DND-41 (cell line): ENCODE data around the gene FLRT1.

Source experiments
- ATAC-seq: fragments of 200-7000 bp; cut with Tn5 transposase; 3 replicates; pipeline ENCODE4 v1.9.1; 2021; ENCODE audit warnings: low read depth; ENCODE audit not compliant: insufficient read depth
- DNase-seq: peaks from one replicate; pipeline ENCODE4 v3.0.0-alpha.2; 2020
- H2AFZ ChIP-seq: 2 replicates; pipeline ENCODE4 v1.6.0; 2012; ENCODE audit warnings: low read depth, low read length
- H3K27ac ChIP-seq: 2 replicates; pipeline ENCODE4 v1.5.1; 2012; ENCODE audit warnings: low read length, inconsistent platforms
- H3K27me3 ChIP-seq: fragments of 200-600 bp; sonication (generic); 2 replicates; pipeline ENCODE4 v1.6.0; 2012; ENCODE audit warnings: low read length, mild to moderate bottlenecking, inconsistent platforms; ENCODE audit not compliant: insufficient read depth, poor library complexity
- H3K36me3 ChIP-seq: 2 replicates; pipeline ENCODE4 v1.5.1; 2012; ENCODE audit warnings: low read length, inconsistent platforms; ENCODE audit not compliant: insufficient read depth
- H3K4me1 ChIP-seq: 2 replicates; pipeline ENCODE4 v1.5.1; 2012; ENCODE audit warnings: mild to moderate bottlenecking, low read length; ENCODE audit not compliant: insufficient read depth
- H3K4me2 ChIP-seq: 2 replicates; pipeline ENCODE4 v1.6.0; 2012; ENCODE audit warnings: mild to moderate bottlenecking, moderate library complexity, low read length, inconsistent platforms; ENCODE audit not compliant: insufficient read depth
- H3K4me3 ChIP-seq, 2 experiments: fragments of 200-600 bp in 1 of 2; shearing (Covaris generic) in 1 of 2; 2 replicates each; pipeline ENCODE4 v1.5.1; 2012 to 2016; ENCODE audit warnings: inconsistent platforms in 2 of 2, low read length in 2 of 2, mild to moderate bottlenecking in 2 of 2, low read depth in 1 of 2, moderate library complexity in 1 of 2
- H3K79me2 ChIP-seq: 2 replicates; pipeline ENCODE4 v1.6.0; 2012; ENCODE audit warnings: low read length, inconsistent platforms; ENCODE audit not compliant: insufficient read depth
- H3K9ac ChIP-seq: 2 replicates; pipeline ENCODE4 v1.6.0; 2012; ENCODE audit warnings: low read depth, mild to moderate bottlenecking, inconsistent platforms, low read length, moderate library complexity
- H3K9me3 ChIP-seq: 2 replicates; pipeline ENCODE4 v1.5.1; 2012; ENCODE audit warnings: low read length, moderate library complexity, mild to moderate bottlenecking, inconsistent platforms; ENCODE audit not compliant: insufficient read depth, severe bottlenecking
- H4K20me1 ChIP-seq: 2 replicates; pipeline ENCODE4 v1.6.0; 2012; ENCODE audit warnings: low read length; ENCODE audit not compliant: insufficient read depth
- CTCF ChIP-seq: IDR thresholded peaks from 2 replicates; pipeline ENCODE4 v1.5.1; 2012; ENCODE audit warnings: borderline replicate concordance, low read length, moderate library complexity, mild to moderate bottlenecking; ENCODE audit not compliant: poor library complexity, severe bottlenecking; ENCODE audit errors: extremely low read depth
- EZH2 ChIP-seq: IDR thresholded peaks from 3 replicates; pipeline ENCODE4 v1.6.1; 2012; ENCODE audit warnings: borderline replicate concordance, low read depth, mild to moderate bottlenecking, moderate library complexity, low read length, inconsistent platforms; ENCODE audit not compliant: severe bottlenecking

The FLRT1 gene

GRCh38 chr11:64062185-64063039, 26.7 kb downstream of the FLRT1 start:
- H4K20me1 ChIP-seq = peaks cover 28% of the 10 kb centered on the region; the same call in 1 of the 2 replicates
- H3K9me3 ChIP-seq = no peaks in the 10 kb centered on the region
- no peaks in the 10 kb centered on the region for H3K27me3 ChIP-seq
- TF ChIP-seq EZH2 (no peak), CTCF (no peak)
- H3K36me3 ChIP-seq = no peaks in the 10 kb centered on the region
- no peak overlapping the region for H3K27ac ChIP-seq
- no peaks in the 10 kb centered on the region for H3K4me1 ChIP-seq
- no peak for ATAC-seq
- no peak overlapping the region for H3K9ac ChIP-seq
- DNase-seq = no peak
- no peak overlapping the region for H3K4me2 ChIP-seq
- H2AFZ ChIP-seq = no peak overlapping the region
- H3K4me3 ChIP-seq = no peak overlapping the region
- no peaks in the 10 kb centered on the region for H3K79me2 ChIP-seq

- DNase-seq (no peak), ATAC-seq (no peak)
- Histone ChIP-seq H3K4me3 (no peak overlapping the region), H3K27ac (no peak overlapping the region), H3K79me2 (no peaks in the 10 kb centered on the region), H3K4me2 (no peak overlapping the region), H3K9me3 (no peaks in the 10 kb centered on the region), H3K27me3 (no peaks in the 10 kb centered on the region), H3K4me1 (no peaks in the 10 kb centered on the region), H2AFZ (no peak overlapping the region), H4K20me1 (peaks cover 32% of the 10 kb centered on the region; the same call in 1 of the 2 replicates), H3K9ac (no peak overlapping the region), H3K36me3 (no peaks in the 10 kb centered on the region)
- TF ChIP-seq EZH2 = no peak
These were observed 28.0 kb downstream of the FLRT1 start for GRCh38 chr11:64063777-64064176.

GRCh38 chr11:64064374-64065140, 28.8 kb downstream of the FLRT1 start:
- H4K20me1 ChIP-seq = peaks cover 36% of the 10 kb centered on the region; the same call in 1 of the 2 replicates
- no peaks in the 10 kb centered on the region for H3K9me3 ChIP-seq
- no peak overlapping the region for H3K27ac ChIP-seq
- H3K9ac ChIP-seq = no peak overlapping the region
- no peaks in the 10 kb centered on the region for H3K36me3 ChIP-seq
- H3K4me1 ChIP-seq = no peaks in the 10 kb centered on the region
- H3K79me2 ChIP-seq = no peaks in the 10 kb centered on the region
- H3K27me3 ChIP-seq = no peaks in the 10 kb centered on the region
- TF ChIP-seq CTCF (no peak), EZH2 (no peak)
- ATAC-seq (no peak), DNase-seq (no peak)
- H3K4me3 ChIP-seq = no peak overlapping the region
- no peak overlapping the region for H3K4me2 ChIP-seq
- H2AFZ ChIP-seq = no peak overlapping the region

GRCh38 chr11:64065141-64065465, 29.4 kb downstream of the FLRT1 start:
- Histone ChIP-seq H4K20me1 (peaks cover 36% of the 10 kb centered on the region; the same call in 1 of the 2 replicates), H3K79me2 (no peaks in the 10 kb centered on the region), H2AFZ (no peak overlapping the region), H3K27ac (no peak overlapping the region), H3K27me3 (no peaks in the 10 kb centered on the region), H3K9ac (no peak overlapping the region), H3K4me2 (no peak overlapping the region), H3K4me1 (no peaks in the 10 kb centered on the region), H3K36me3 (no peaks in the 10 kb centered on the region), H3K9me3 (no peaks in the 10 kb centered on the region), H3K4me3 (no peak overlapping the region)
- DNase-seq (no peak), ATAC-seq (no peak)
- TF ChIP-seq CTCF (no peak), EZH2 (no peak)
